ENCODE measurements around the gene VWDE.
"Not testable (repeated sequence)": the region's sequence is repeated elsewhere in the genome, so short reads cannot be mapped to it uniquely, and the experiment has no call there.

The VWDE gene

DNA sequence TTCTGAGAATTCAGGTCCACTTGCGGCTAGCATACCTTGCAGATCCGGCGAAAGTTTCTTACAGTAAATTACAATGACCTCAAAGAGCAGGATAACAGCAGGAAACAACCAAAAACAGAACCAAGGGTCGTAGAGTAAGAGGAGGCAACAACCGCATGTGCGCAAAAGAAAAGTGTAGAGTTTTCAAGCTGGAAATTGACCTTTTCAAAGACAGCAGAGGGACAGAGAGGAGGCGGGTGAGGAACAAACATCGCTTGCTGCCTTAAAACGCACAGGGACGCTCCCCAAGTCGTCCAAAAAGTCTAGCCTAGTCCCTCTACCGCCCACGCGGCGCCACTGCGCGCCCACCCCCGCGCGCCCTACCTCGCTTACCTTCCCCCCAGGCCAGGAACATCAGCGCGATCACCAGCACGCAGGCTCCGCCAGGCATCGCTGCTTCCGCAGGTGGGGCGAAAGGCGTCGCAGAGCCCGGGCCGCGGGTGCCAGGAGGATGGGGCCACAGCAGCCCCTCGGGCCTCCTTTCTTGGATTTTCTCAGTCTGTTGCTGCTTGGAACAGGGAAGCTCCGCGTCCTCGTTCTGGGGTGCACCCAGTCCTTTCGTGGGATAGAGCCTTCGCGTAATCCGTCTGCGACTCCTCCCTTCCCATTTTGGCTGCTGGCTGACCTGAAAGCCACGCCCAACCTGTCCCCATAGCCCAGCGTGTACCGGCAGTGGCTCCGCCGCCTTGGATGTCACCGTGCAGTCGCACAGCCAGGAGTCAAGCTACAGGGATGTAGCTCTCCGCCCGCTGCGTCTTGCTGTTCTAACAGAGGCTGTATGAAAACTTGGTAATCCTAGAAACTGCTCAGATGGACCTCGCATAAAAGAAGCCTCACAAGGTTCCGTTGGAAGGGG is at the start of gene VWDE:
VWDE (minus strand) TSS at position 579 of the 895 bp plus-strand sequence; CDS start at position 430, 149 bp downstream.
- DNase-seq, result peak; percentile 97

DNA sequence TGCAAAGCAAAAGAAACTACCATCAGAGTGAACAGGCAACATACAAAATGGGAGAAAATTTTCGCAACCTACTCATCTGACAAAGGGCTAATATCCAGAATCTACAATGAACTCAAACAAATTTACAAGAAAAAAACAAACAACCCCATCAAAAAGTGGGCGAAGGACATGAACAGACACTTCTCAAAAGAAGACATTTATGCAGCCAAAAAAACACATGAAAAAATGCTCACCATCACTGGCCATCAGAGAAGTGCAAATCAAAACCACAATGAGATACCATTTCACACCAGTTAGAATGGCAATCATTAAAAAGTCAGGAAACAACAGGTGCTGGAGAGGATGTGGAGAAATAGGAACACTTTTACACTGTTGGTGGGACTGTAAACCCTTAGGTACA is 49.5 kb upstream of the VWDE start:
- DNase-seq, result not testable (repeated sequence)

- no peak for DNase-seq
These were observed 47.0 kb upstream of the VWDE start for GRCh38 chr7:12450615-12451014.

DNA sequence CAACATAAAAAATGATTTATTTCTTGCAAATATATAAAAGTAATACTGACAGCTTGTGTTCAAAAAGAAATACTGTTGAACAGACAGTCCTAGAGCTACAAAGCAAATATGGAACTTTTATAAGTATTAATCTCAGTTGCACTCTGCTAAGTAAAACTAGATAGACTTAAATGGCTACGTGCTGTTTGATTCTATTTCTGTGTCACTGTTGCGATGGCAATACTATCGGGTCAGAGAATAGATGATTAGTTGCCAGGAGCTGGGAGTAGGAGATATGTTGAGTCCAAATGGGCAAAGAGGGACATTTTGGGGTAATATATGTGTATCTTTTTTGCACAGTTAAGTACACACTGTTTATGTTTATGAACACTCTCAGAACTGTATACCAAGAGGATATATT is 41.1 kb upstream of the VWDE start:
- no peak for DNase-seq

DNA sequence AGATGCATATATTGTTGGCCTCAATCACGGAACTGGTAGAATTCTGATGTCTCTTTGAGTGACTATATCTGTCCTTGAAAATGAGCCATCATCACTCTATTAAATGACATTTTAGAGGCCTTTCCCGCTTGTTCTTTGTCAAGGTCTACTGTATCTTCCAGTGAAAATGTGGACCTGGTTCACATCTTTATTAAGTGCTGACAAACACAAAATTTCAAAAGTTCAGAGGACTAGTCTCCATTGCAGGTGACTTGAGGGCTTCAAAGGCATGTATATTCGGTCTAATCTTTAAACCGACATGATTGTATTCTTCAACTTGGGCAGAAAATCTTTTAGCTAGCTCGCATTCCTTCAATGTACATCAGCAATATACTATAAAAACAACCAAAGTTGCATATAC is 36.6 kb upstream of the VWDE start:
- no peak for DNase-seq

DNA sequence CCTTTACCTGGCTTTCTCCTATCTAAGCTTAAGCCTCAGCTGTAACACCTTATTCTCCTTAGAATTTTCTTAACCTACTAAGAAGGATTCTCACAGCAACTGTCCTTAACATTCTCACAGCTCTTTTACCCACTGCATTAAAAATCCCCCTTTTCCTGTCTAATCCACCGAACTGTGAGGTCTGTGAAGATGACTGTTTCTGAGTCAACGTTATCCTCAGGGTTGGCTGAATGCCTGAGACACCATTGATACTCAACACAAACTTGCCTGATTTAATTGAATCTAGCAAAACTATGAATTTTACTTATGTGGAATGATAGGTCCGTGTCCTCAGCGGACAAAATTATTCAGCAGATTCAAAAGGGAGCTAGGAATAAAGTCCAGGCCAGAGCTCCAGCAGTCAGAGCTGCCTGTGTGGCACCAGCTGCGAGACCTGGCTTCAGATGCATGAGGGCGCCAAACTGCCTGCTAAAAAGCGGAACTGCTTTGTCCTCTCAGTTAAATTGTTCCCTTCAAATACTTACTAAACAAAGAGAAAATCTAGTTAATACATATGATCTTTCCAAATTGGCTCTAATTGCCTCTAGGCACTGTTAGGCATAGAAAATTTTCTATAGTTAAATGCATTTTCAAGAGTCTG is 33.4 kb upstream of the VWDE start:
- DNase-seq, result peak; percentile 100

- DNase-seq, result peak; percentile 68
These were observed 32.5 kb upstream of the VWDE start for GRCh38 chr7:12436126-12436525.

- DNase-seq, result peak; percentile 64
These were observed 30.5 kb upstream of the VWDE start for GRCh38 chr7:12434012-12434642.

DNA sequence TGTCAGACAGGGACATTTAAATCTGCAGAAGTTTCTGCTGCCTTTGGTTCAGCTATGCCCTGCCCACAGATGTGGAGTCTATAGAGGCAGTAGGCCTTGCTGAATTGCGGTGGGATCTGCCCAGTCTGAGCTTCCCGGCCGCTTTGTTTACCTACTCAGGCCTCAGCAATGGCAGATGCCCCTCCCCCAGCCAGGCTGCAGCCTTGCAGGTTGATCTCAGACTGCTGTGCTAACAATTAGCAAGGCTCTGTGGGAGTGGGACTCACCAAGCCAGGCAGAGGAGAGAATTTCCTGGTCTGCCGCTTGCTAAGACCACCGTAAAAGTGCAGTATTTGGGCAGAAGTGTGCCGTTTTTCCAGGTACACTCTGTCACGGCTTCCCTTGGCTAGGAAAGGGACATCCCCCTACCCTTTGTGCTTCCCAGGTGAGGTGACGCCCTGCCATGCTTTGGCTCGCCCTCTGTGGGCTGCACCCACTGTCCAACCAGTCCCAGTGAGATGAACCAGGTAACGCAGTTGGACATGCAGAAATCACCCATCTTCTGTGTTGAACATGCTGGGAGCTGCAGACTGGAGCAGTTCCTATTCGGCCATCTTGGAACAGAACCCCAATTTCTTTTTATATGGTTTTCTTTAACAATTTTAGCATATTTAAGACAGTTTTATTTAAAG is 28.4 kb upstream of the VWDE start:
- DNase-seq, result no peak

DNA sequence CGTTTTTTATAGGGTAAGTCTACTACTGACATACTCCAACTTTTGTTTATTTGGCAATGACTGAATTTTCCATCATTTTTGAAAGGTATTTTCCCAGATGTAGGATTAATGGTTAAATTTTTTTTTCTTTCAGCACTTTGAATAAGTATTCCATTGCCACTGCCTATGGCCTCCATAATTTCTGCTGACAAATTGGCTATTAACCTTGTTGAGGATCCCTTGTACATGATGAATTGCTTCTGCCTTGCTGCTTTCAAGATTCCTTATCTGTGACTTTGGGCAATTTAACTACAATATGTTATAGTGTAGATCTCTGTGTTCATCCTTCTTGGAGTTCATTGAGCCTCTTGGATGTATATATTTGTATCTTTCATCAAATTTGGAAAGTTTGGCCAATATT is 21.6 kb upstream of the VWDE start:
- no peak for DNase-seq

DNA sequence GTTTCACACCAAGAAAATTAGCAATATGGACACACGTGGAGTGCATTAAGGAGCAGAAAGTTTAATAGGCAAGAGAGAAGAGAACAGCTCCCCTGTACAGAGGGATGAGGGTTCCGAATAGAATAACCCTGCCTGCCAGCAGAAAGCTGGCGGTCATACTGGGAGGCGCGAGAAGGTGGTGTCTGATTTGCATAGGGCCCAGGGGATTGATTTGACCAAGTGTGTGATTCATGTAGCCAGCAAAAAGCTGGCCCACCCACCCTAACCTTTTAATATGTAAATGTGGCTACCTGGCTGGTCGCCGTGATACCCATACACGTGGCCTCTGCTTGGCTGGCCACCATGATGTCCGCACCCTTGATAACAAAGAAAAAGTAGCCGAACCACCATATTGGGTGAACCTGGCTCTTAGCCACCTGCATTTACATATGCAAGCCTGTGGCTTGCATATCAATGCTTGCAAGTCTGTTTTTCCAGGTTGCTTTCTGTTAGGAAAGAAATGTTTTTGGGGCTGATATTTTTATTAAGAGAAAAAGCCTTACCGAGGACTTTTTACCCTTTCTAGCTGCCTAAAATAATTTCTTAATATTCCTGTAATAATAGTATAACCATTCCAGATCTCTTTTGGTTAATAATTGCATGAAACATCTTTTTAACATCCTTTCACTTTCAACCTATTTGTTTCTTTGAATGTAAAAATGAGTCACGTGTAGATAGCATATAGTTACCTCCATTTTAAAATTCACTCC is 20.5 kb upstream of the VWDE start:
- no peak for DNase-seq

DNA sequence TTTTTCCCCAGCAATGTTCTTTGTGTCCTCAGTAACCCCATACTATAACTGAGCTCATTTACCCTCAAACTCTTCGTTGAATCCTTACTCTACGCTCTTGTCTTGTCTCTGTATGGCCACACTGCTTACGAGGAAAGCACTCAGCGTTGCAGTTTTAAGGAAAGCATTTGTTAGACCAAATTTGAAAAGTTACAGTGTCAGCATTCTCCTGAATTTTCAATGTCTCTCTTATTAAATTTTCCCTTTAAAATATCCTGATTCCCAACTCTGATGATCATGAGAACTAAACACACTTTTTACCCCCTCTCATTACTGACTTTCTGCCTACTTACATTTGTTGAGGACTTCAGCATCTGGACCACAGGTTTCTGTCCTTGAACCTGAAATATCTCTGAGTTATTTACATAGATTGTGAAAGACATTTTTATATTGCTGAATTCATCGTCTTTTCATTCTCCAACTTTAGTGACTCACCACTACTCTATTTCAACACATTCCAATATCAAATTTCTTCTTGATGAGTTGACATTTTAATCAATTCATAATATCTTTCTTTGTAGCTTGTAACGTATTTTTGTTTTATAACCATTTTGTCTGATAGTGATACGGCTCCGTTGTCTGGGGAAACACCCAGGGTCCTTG is 19.8 kb upstream of the VWDE start:
- DNase-seq, result no peak

- DNase-seq, result no peak
These were observed 19.1 kb upstream of the VWDE start for GRCh38 chr7:12422554-12423320.

DNA sequence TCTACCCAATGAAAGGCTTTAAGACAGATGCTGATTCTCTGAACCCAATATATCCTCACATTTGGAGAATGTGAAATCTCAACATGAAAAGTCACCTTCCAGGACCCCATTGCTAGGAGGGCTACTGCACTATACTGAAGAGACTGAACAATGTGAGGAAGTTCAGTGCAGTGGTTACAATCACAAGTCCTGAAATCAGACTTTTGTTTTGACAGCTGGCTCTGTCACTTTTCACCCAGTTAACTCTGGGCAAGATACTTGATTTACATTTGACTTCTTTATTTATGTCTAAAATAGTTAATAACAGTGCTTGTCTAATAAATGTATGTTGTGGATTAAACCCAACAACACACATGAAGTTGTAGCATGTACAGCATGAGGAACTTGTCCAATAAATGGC is 14.8 kb upstream of the VWDE start:
- DNase-seq, result no peak

DNA sequence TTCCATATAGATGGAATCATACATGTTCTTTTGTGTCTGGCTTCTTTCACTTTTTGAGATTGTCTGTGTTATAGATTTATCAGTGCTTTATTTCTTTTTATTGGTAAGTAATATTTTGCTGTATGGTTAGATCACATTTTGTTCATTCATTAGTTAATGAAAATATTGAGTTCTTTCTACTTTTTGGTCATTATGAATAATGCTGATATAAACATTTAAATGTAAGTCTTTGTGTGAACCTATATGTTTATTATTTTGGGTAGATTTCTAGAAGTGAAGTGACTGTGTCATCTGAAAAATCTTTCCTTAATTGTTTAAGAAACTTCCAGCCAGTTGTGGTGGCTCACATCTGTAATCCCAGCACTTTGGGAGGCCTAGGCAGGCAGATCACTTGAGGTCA is 11.4 kb upstream of the VWDE start:
- no peak for DNase-seq

DNA sequence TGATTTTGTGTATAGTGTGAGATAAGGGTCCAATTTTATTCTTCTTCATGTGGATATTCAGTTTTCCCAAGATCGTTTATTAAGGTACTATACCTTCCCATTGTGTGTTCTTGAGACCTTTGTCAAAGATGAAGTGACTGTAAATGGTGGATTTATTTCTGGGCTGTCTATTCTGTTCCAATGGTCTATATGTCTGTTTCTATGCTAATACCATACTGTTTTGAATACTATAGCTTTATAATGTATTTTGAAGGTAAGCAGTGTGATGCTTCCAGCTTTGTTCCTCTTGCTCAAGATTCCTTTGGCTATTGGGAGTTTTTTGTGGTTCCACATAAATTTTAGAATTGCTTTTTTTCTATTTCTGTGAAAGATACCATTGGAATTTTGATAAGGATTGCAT is 8.7 kb upstream of the VWDE start:
- DNase-seq, result no peak

DNA sequence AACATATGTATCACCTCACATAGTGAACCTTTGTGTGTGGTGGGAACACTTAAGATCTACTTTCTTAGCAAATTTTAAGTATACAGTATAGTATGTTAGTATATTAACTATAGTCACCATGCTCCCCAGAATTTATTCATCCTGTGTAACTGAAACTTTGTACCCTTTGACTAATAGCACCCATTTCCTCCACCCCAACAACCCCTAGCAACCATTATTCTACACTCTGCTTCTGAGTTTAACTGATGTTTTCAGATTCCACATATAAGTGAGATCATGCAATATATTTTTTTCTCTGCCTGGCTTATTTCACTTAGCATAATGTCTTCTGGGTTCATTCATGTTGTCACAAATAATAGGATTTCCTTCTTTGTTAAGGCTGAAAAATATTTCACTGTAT is 6.9 kb upstream of the VWDE start:
- DNase-seq, result no peak

GRCh38 chr7:12409097-12409711 is 5.5 kb upstream of the VWDE start:
- DNase-seq, result no peak

- DNase-seq, result not testable (repeated sequence)
These were observed 4.0 kb upstream of the VWDE start for GRCh38 chr7:12407652-12408051.

DNA sequence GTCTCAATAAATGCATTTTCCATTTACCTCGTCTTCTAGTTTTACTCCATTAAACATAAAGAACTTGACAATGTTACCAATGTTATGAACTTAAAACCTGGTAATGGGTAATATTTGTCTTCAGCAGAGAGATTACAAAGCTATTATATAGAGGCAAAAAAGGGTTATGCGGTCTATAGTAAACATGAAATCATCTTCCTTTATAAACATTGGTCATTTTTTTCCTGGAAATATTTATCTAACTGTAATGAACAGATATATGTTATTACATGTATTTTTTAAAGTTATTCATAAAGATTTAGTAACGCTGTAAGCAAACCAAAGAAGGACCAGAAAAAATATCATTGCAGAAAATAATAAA is 1.3 kb downstream of the VWDE start:
- no peak for DNase-seq

All from NCI-H1105 treated with DMSO at 0.1 percent for 48 hours (cell line).